SIG-M5 (cell line): ENCODE measurements around the gene HRAS.
A peak's percentile ranks its signal among the peaks of the same experiment; 100 is the strongest.

Source experiments
- DNase-seq: peaks from one replicate; lab custom pipeline; 2025; lab: John Stamatoyannopoulos, UW

Gene HRAS

GRCh38 chr11:507727-508515, 27.5 kb downstream of the HRAS start:
- no peak for DNase-seq

DNA sequence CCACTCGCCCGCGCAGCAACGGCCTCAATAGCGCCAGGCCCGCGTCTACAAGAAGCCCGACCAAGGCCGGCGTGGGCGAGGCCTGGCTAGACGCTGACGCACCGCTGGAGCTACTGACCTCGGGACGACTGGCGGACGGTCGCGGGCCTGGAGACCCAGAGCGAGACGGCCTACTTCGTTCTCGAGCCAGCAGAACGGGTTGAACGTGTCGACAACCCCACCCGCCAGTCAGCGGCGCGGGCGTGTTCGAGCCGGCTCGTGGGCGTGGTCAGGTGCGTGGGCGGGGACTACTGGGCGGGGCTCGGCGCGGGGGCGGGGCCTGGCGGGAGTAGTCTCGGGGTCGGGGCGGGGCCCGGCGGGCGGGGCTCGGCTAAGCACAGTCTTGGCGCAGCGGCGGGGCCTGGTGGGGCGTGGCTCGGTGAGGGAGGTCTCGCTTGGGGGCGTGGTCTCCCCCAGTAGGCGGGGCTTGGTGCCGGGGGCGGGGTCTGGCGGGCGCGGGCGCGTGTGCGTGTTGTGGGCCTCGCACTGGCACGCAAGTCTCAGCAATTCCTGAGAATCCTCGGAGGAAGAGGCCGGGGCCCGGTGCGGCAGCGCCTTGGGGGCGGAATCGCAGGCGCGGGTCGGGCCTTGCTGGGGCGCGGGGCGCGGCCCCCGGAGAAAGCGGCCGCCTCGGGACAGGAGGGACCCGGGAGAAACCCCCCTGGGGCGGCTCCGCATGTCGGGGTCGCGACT, 28.2 kb downstream of the HRAS start, which contains the start of gene RNH1:
RNH1 (minus strand) TSS at position 248 of the 732 bp plus-strand sequence. CDS start 5,080 bp downstream, outside the sequence.
- DNase-seq, result peak; percentile 46

DNA sequence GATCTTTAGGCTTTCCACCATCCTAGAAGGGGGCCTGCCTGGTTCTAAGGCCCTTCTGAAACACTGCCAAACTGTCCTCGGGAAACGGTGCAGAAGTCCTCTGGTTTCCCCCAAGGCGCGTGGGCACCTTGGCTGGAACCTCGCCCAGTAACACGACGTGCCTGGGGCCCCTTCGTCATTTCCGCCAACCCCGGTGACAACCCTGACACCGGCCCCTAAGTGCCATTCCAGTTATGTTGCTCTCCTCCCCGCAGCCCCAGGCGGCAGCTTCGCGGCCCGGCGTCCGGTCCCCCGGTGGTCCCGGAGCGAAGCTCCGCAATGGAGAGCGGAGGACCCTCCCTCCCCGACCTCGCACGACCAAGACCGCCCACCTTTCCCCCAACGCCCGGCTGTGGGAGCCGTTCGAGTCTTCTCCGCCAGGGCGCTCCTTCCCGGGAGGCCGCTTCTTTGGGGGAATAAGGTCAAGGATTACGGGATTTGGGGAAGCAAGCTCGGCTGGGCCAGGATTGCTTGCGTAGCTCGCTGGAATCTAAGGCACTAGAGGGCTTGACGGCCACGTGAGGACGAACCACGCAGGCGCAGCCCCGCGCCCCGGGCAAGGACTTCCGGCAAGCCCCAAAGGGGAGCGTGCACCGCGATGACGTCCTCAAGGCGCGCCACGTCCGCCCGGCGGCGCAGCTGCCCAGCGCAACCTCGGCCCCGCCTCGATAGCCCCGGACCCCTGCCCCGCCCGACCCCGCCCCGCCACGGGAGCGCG, 29.0 kb downstream of the HRAS start:
- DNase-seq, result peak; percentile 38

DNA sequence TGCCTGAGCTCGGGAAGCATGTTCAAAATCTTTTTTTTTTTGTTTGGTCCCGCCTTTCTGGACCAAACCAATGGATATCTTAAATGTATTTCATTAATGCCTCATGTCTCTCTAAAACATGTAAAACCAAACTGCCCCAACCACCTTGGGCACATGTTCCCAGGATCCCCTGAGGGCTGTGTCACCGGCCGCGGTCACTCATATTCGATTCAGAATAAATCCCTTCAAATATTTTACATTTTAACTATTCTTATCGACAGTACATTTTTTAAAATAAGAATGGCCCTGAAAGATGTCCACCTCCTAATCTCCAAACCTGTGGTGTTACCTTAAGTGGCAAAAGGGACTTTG, 30.4 kb downstream of the HRAS start:
- no peak for DNase-seq

- peak; percentile 52 for DNase-seq
Measured at GRCh38 chr11:504053-504993, 31.1 kb downstream of the HRAS start.

- DNase-seq, result peak; percentile 65
Measured at GRCh38 chr11:503179-503981, 32.0 kb downstream of the HRAS start.

- DNase-seq, result no peak
Measured at GRCh38 chr11:502288-503178, 32.8 kb downstream of the HRAS start.

DNA sequence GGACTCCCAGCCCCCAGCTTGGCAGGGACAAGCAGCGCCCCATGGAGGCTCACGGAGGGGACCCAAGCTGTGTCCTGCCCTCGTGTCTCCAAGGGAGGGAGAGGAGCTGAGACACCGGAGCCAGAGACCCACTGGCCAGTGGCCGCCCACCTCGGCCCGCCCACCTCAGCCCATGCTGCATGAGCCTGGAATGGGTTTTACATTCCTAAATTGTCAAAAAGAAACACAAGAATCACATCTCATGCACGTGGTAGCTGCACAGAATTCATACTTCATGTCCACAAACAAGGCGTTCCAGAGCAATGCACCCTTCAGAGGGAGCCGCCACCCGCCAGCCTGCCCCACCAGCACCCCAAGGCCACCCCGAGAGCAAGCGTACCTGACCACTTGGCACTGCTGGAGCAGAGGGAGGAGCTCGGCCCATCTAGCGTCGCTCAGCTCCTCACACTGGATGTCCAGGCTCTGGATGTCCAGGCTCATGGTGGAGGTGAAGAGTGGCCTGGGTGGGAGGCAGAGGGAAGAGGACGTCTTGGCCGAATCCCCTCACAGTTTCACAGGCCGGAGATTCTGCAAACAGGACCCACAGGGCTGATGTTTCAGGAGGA, 33.6 kb downstream of the HRAS start:
- no peak for DNase-seq

DNA sequence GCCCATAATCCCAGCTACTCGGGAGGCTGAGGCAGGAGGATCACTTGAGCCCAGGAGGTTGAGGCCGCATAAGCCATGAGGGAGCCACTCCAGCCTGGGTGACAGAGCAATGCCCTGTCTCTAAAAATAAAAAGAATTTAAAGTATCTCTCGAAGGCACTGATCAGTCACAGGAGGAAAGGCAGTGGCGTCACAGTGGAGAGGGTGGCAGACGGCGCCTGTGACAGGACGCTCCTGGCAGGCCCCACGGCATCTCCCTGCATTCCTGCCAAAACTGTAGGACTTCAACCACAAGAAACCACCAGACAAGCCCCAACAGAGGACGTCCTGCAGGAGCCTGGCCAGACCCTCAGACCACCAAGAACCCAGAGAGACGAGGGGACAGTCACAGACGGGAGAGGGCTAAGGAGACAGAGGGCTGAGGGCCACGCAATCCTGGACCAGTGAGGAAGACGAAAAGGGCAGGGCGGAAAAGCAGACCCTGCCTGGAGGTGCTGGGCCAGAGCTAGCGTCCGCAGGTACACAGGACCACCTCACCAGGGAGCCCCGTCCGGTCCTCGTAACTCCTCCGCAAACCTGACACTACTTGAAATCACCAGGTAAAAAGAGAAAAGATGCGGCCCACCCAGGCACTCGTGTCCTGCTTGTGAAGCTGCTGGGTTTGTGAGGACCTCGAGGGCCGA, 34.2 kb downstream of the HRAS start:
- no peak for DNase-seq

GRCh38 chr11:499201-500076, 35.9 kb downstream of the HRAS start:
- no peak for DNase-seq

DNA sequence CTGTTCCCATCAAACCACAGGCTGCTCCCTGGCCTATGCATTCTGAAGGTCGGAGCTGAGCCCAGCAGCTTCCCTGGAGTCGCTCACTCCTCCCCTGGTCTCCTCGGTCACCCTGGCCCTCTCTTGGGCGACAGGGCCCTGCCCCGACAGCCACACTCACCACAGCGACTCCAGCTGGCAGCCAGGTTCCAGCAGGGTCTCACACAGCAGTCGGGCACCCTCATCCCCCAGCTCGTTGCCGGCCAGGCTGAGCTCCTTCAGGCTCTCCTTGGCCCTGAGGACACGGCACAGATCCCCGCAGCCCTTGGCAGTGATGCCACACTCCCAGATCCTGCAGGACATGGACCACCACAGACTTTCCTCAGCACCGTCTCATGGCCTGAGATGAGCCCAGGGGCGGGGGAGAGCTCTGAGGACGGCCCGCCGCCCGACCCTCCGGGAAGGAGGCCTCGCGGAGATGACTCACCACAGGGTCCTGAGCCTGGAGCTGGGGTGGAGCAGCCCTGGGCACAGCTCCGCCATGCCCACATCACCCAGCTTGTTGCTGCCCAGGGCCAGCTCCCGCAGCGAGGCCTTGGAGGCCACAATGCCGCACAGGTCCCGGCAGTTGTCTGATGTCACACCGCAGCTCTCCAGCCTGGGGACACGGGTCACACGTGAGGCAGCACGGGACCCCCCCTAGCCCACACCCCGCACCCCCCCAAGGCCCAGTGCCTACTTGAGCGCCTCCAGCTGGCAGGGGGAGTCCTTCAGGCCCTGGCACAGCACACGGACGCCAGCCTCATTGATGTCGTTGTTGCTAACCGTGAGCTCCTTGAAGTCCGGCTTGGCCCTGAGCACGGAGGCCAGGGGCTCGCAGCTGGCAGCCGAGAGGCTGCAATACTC, 36.8 kb downstream of the HRAS start:
- no peak for DNase-seq

DNA sequence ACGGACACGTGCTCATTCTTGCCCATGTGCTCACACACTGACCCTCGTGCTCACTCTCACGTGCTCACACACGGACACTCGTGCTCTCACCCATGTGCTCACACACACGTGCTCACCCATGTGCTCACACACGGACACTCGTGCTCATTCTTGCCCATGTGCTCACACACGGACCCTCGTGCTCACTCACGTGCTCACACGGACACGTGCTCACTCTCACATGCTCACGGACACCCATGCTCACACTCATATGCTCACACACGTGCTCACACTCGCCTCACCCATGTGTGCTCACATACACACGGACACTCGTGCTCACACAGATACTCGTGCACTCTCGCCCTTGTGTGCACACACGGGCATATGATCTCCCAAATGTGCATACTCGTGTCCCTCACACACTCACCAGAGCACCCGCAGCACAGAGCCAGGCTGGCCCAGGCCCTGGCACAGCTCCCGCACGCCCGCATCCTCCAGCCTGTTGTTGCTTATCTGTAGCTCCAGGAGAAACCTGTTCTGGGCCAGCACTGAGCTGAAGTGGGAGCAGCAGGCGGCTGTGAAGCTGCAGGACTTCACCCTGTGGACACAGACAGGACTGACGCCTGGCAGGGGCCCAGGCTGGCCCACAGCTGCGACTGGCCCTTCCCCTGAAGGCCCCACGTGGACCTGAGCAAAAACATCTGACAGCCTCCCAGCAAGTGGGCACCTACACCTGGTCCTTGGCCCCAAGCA, 37.6 kb downstream of the HRAS start:
- DNase-seq, result no peak

DNA sequence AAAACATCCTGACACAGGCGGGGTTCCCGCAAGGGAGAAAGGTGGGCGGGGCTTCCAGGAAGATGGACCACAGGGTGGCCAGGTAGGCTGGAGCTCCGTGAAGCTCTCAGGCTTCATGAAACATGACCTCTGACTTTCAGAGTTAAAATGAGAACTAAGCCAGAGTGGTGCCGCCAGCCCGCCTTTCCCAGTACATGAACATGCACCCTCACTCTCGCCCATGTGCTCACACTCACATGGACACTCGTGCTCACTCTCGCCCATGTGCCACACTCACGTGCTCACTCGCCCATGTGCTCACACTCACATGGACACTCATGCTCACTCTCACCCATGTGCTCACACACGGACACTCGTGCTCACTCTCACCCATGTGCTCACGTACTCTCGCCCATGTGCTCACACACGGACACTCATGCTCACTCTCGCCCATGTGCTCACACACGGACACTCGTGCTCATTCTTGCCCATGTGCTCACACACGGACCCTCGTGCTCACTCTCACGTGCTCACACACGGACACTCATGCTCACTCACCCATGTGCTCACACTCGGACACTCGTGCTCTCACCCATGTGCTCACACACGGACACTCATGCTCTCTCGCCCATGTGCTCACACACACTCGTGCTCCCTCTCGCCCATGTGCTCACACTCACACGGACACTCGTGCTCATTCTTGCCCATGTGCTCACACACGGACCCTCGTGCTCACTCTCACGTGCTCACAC, 38.4 kb downstream of the HRAS start:
- DNase-seq, result no peak

GRCh38 chr11:495537-495931, 39.8 kb downstream of the HRAS start:
- no peak for DNase-seq
